SK-MEL-5 (cell line): Measurements from ENCODE around the gene PTPRG. TPM values are rescaled to one million over a fixed set of nuclear protein-coding genes. Genes with fewer than 3 reads are reported as not detected.
"Not testable (repeated sequence)": the region's sequence is repeated elsewhere in the genome, so short reads cannot be mapped to it uniquely, and the experiment has no call there.

ENCODE experiments used
- DNase-seq: peaks from one replicate; pipeline ENCODE4 v3.0.0-alpha.2; 2016; ENCODE audit warnings: low read depth, low spot score
- in situ Hi-C: cut with HindIII; loops from 2 replicates; pipeline ENCODE4 v1.10.0; 2016; ENCODE audit warnings: low sequenced_read_pairs, high pct_unique_total_duplicates, low pct_unique_long_range_greater_than_20kb
- total RNA-seq: library from RNA; depleted of rRNA; stranded (reverse); fragments of >200 nt; shearing (Covaris generic); gene quantifications from 2 replicates; pipeline ENCODE4 v1.2.3, GENCODE V29; 2014

Gene PTPRG
- total RNA-seq, 1 experiment from 2014 or later: 35.3 TPM

GRCh38 chr3:61684386-61684785 lies 123.0 kb downstream of the PTPRG start:
- no peak for DNase-seq
- in situ Hi-C loops: no loop called here

- in situ Hi-C loops: no loop called here
Measured at GRCh38 chr3:61685755-61686154, 124.4 kb downstream of the PTPRG start.

GRCh38 chr3:61686228-61686648 lies 124.9 kb downstream of the PTPRG start:
- in situ Hi-C loops: no loop called here
- no peak for DNase-seq

More at GRCh38 chr3:61685755-61686154, 124.4 kb downstream of the PTPRG start:
- DNase-seq: no peak

- DNase-seq: no peak
- in situ Hi-C loops: no loop called here
Measured at GRCh38 chr3:61687206-61687605, 125.8 kb downstream of the PTPRG start.

GRCh38 chr3:61687663-61688306 lies 126.4 kb downstream of the PTPRG start:
- no peak for DNase-seq
- in situ Hi-C loops: no loop called here

- DNase-seq: no peak
- in situ Hi-C loops: no loop called here
Measured at GRCh38 chr3:61688307-61688984, 127.1 kb downstream of the PTPRG start.

GRCh38 chr3:61690016-61690415 lies 128.6 kb downstream of the PTPRG start:
- in situ Hi-C loops: no loop called here
- DNase-seq: no peak

GRCh38 chr3:61691466-61691865 lies 130.1 kb downstream of the PTPRG start:
- DNase-seq: no peak
- in situ Hi-C loops: no loop called here

- no peak for DNase-seq
- in situ Hi-C loops: no loop called here
Measured at GRCh38 chr3:61697301-61697700, 135.9 kb downstream of the PTPRG start.

GRCh38 chr3:61698278-61699072 lies 137.1 kb downstream of the PTPRG start:
- DNase-seq, in situ Hi-C loops: not testable (repeated sequence)

GRCh38 chr3:61699622-61700021 lies 138.3 kb downstream of the PTPRG start:
- no peak for DNase-seq
- in situ Hi-C loops: no loop called here

GRCh38 chr3:61701011-61701410 lies 139.6 kb downstream of the PTPRG start:
- in situ Hi-C loops: no loop called here
- no peak for DNase-seq

- DNase-seq: no peak
- in situ Hi-C loops: no loop called here
Measured at GRCh38 chr3:61702453-61702852, 141.1 kb downstream of the PTPRG start.

GRCh38 chr3:61704807-61705206 lies 143.4 kb downstream of the PTPRG start:
- in situ Hi-C loops: no loop called here

GRCh38 chr3:61707492-61707891 lies 146.1 kb downstream of the PTPRG start:
- in situ Hi-C loops: no loop called here

More at GRCh38 chr3:61704807-61705206, 143.4 kb downstream of the PTPRG start:
- no peak for DNase-seq

GRCh38 chr3:61710920-61711319 lies 149.5 kb downstream of the PTPRG start:
- DNase-seq, in situ Hi-C loops: not testable (repeated sequence)

More at GRCh38 chr3:61707492-61707891, 146.1 kb downstream of the PTPRG start:
- DNase-seq: no peak

- in situ Hi-C loops: no loop called here
- no peak for DNase-seq
Measured at GRCh38 chr3:61714225-61714624, 152.9 kb downstream of the PTPRG start.

- DNase-seq: no peak
- in situ Hi-C loops: no loop called here
Measured at GRCh38 chr3:61715886-61716527, 154.6 kb downstream of the PTPRG start.
